K562 (cell line): ENCODE measurements around the gene FAM161A. TPM values are rescaled to one million over a fixed set of nuclear protein-coding genes. Genes with fewer than 3 reads are reported as not detected.

Experiments
- ATAC-seq: fragments of 200-7000 bp; cut with Tn5 transposase; 3 replicates; pipeline ENCODE4 v1.9.1; 2020; ENCODE audit warnings: moderate library complexity
- BruUV-seq: library from RNA; stranded (reverse); fragments of 400-500 nt; replicated peaks from 2 replicates; lab custom pipeline; 2021; lab: Mats Ljungman, UMichigan
- CTCF ChIA-PET: fragments of 300-600 bp; formaldehyde crosslinking; extraction: SDS; loops from one replicate; lab custom pipeline; 2021; ENCODE audit warnings: low intra/inter-chr PET ratio; lab: Yijun Ruan, JAX
- POLR2A ChIA-PET: fragments of 300-600, 350-650 bp; sonication (Branson Sonifier 250); formaldehyde crosslinking; extraction: SDS; loops from one replicate; lab custom pipeline; 2021; ENCODE audit warnings: antibody characterized with exemption, inconsistent platforms; lab: Yijun Ruan, JAX
- DNase-seq, 4 experiments: peaks; one replicate each; pipeline versions ENCODE4 v3.0.0 to v3.0.0-alpha.2; 2011 to 2018; ENCODE audit warnings: low spot score in 3 of 4, mixed read lengths in 3 of 4; ENCODE audit errors: extremely low read depth in 1 of 4
- FAIRE-seq: peaks from 2 replicates; lab custom pipeline; 2011; peaks lifted over from hg19 to GRCh38; lab: Jason Lieb, UNC
- H2AFZ ChIP-seq: 2 replicates; pipeline ENCODE4 v1.6.0; 2011; ENCODE audit warnings: low read depth, low read length, control low read depth, inconsistent platforms
- H3K27ac ChIP-seq: fragments of 200-600 bp; 3 replicates; pipeline ENCODE4 v1.8.0; 2011; ENCODE audit warnings: low read depth, mild to moderate bottlenecking, control low read depth, inconsistent platforms, low read length, moderate library complexity, mixed read lengths; ENCODE audit errors: extremely low read depth
- H3K27me3 ChIP-seq, 2 experiments: fragments of 300-600 bp in 1 of 2; 2 replicates in 1 of 2; 3 replicates in 1 of 2; pipeline versions ENCODE4 v1.6.0 to v1.8.0; 2011; ENCODE audit warnings: inconsistent platforms in 2 of 2, low read length in 2 of 2, mild to moderate bottlenecking in 1 of 2, mixed read lengths in 1 of 2, moderate library complexity in 1 of 2; ENCODE audit not compliant: control insufficient read depth in 2 of 2, insufficient read depth in 2 of 2
- H3K36me3 ChIP-seq: fragments of 300-600 bp; 3 replicates; pipeline ENCODE4 v1.8.0; 2011; ENCODE audit warnings: mild to moderate bottlenecking, low read length, inconsistent platforms; ENCODE audit not compliant: control insufficient read depth, insufficient read depth
- H3K4me1 ChIP-seq, 2 experiments: fragments of 200-600 bp in 1 of 2; replicated peaks in 1 of 2; 2 replicates in 1 of 2; 3 replicates in 1 of 2; pipeline versions ENCODE4 v1.5.1 to v1.8.0; 2011; ENCODE audit warnings: inconsistent platforms in 2 of 2, low read length in 2 of 2, mild to moderate bottlenecking in 1 of 2, mixed read lengths in 1 of 2, moderate library complexity in 1 of 2; ENCODE audit not compliant: control insufficient read depth in 2 of 2, insufficient read depth in 2 of 2
- H3K4me2 ChIP-seq: 2 replicates; pipeline ENCODE4 v1.6.1; 2011; ENCODE audit warnings: low read length, control low read depth, inconsistent platforms, mixed read lengths; ENCODE audit not compliant: insufficient read depth
- H3K4me3 ChIP-seq: fragments of 200-600 bp; sonication (generic), shearing (Covaris generic); 2 replicates; pipeline ENCODE4 v1.5.1; 2016; ENCODE audit warnings: control low read depth, inconsistent platforms
- H3K79me2 ChIP-seq: fragments of 200-600 bp; 3 replicates; pipeline ENCODE4 v1.8.0; 2011; ENCODE audit warnings: low read length, inconsistent platforms; ENCODE audit not compliant: control insufficient read depth, insufficient read depth
- H3K9ac ChIP-seq, 2 experiments: 2 replicates each; pipeline versions ENCODE4 v1.6.0 to v1.6.1; 2011; ENCODE audit warnings: low read depth in 2 of 2, low read length in 2 of 2, control low read depth in 1 of 2, inconsistent platforms in 1 of 2, mild to moderate bottlenecking in 1 of 2, mixed read lengths in 1 of 2; ENCODE audit not compliant: insufficient read depth in 1 of 2
- H3K9me1 ChIP-seq: one replicate; pipeline ENCODE4 v1.6.0; 2011; ENCODE audit warnings: inconsistent platforms, mild to moderate bottlenecking, low read length, moderate library complexity; ENCODE audit not compliant: control insufficient read depth, insufficient read depth
- H3K9me3 ChIP-seq: replicated peaks from 2 replicates; pipeline ENCODE4 v1.5.1; 2011; ENCODE audit warnings: low read depth, low read length, inconsistent platforms; ENCODE audit not compliant: control insufficient read depth, insufficient read depth
- H4K20me1 ChIP-seq: replicated peaks from 2 replicates; pipeline ENCODE4 v1.6.1; 2011; ENCODE audit warnings: low read length, inconsistent platforms, mixed read lengths; ENCODE audit not compliant: control insufficient read depth, insufficient read depth
- CXXC5 ChIP-seq: fragments of 250-450 bp; sonication (Bioruptor Pico); IDR thresholded peaks from 2 replicates; pipeline ENCODE4 v1.8.0; 2022; ENCODE audit warnings: inconsistent platforms, mild to moderate bottlenecking, moderate library complexity
- SIX5 ChIP-seq, 2 experiments: IDR thresholded peaks; 2 replicates each; pipeline ENCODE4 v1.6.1; 2011; ENCODE audit warnings: low read length in 2 of 2, borderline replicate concordance in 1 of 2, low read depth in 1 of 2, mild to moderate bottlenecking in 1 of 2, moderate library complexity in 1 of 2; ENCODE audit not compliant: insufficient read depth in 1 of 2
- ZNF444 ChIP-seq: fragments of 250-450 bp; sonication (Bioruptor Pico); IDR thresholded peaks from 2 replicates; pipeline ENCODE4 v1.4.0; 2020; ENCODE audit warnings: mild to moderate bottlenecking, moderate library complexity
- ZNF445 ChIP-seq: fragments of 250-450 bp; sonication (Bioruptor Pico); IDR thresholded peaks from 2 replicates; pipeline ENCODE4 v1.4.0; 2020; ENCODE audit warnings: low read depth, mild to moderate bottlenecking, moderate library complexity
- WGBS: fragments of 100-300 bp; shearing (Covaris generic); methylation state at CpG from one replicate; pipeline ENCODE4 v1.1.6; 2016; ENCODE audit warnings: low coverage, mixed read lengths; ENCODE audit not compliant: insufficient coverage; ENCODE audit errors: missing lambda C conversion rate; 5-methylcytosine and 5-hydroxymethylcytosine counted together
- in situ Hi-C: fragments of 300-500 bp; cut with MboI; formaldehyde crosslinking; loops from 4 replicates; pipeline ENCODE4 v1.15.0; 2018; ENCODE audit warnings: inconsistent platforms, mixed read lengths
- intact Hi-C: fragments of 100-400 bp; cut with micrococcal nuclease; formaldehyde crosslinking; loops from 2 replicates; pipeline ENCODE4 v1.14.2; 2022
- polyA plus RNA-seq, 8 experiments: library from polyadenylated mRNA; depleted of rRNA in 4 of 8; stranded (reverse) in 5 of 8; unstranded in 3 of 8; fragments of >200 nt; fragmentation: Nextera tagmentation in 2 of 8; fragmentation: Illumina TruSeq in 1 of 8; extraction: Ambion mirVana in 2 of 8; extraction: Trizol in 1 of 8; gene quantifications; 2 replicates each; pipeline versions ENCODE4 v1.2.1 to v1.2.3, GENCODE V29; 2011 to 2014; ENCODE audit warnings: inconsistent platforms in 1 of 8, missing spikeins in 1 of 8
- total RNA-seq, 7 experiments: library from RNA; depleted of rRNA in 6 of 7; stranded (reverse); fragments of >200 nt in 6 of 7; fragmentation: Illumina TruSeq in 2 of 7; extraction: Trizol in 2 of 7; gene quantifications; 2 replicates each; pipeline versions ENCODE4 v1.2.1 to v1.2.3, GENCODE V29; 2011 to 2021; ENCODE audit warnings: low replicate concordance in 1 of 7

Gene FAM161A
- total and polyA plus RNA-seq, 9 of the 15 experiments (the other 6 are each of a cell fraction or from before 2014, with no cell fraction given) = 0.27 to 1.4 (median 0.80) TPM

GRCh38 chr2:61816480-61817355, 37.1 kb downstream of the FAM161A start:
- CTCF ChIA-PET = no interaction called here
- Histone ChIP-seq H3K79me2 (no peaks in the 10 kb centered on the region), H3K27ac (no peak overlapping the region), H3K4me2 (no peak overlapping the region), H4K20me1 (no peaks in the 10 kb centered on the region), H3K4me1 (no peaks in the 10 kb centered on the region; a peak in 1 of 5 replicates), H2AFZ (no peak overlapping the region), H3K36me3 (no peaks in the 10 kb centered on the region), H3K9ac (no peak overlapping the region), H3K9me3 (no peaks in the 10 kb centered on the region), H3K9me1 (no peaks in the 10 kb centered on the region), H3K4me3 (no peak overlapping the region), H3K27me3 (peaks cover 25 to 35% of the 10 kb centered on the region in 2 experiments)
- TF ChIP-seq ZNF445 (CRISPR knock-in tag) = no peak
- TF ChIP-seq CXXC5 (CRISPR knock-in tag) = no peak
- no peak for TF ChIP-seq SIX5 (IDR thresholded peaks at IDR 0.05; ENCODE audit: borderline replicate concordance in 1 of 2, insufficient read depth in 1 of 2, low read depth in 1 of 2, low read length in 2 of 2)
- no peak for TF ChIP-seq ZNF444
- 2% methylated on average over 20 of the region's 20 CpGs for WGBS
- no peak for DNase-seq
- FAIRE-seq = no peak
- no peak for ATAC-seq
- no TSS peak for BruUV-seq
- intact Hi-C loops = no loop called here
- POLR2A ChIA-PET = interaction anchor here (2.3 kb wide), 1 partner anchor 11 kb away, joined by 6 read pairs; no protein-coding TSS in a partner anchor
- in situ Hi-C loops = no loop called here
